Measurements from ENCODE around the gene IGSF21.

GRCh38 chr1:18343581-18343980, 236.0 kb downstream of the IGSF21 start:
- TF ChIP-seq CTCF (IDR thresholded peaks at IDR 0.05) (no peak), POLR2A (IDR thresholded peaks at IDR 0.05) (no peak)
